ENCODE results near the gene SMIM5.
"Not testable (repeated sequence)": the region's sequence is repeated elsewhere in the genome, so short reads cannot be mapped to it uniquely, and the experiment has no call there.

The SMIM5 gene

GRCh38 chr17:75632863-75633485, at the start of gene SMIM5:
SMIM5 (plus strand) TSS chr17:75633434; CDS start chr17:75640202, 6,768 bp downstream.
- DNase-seq: peak; percentile 33 to 51

GRCh38 chr17:75584849-75585175, 48.4 kb upstream of the SMIM5 start:
- DNase-seq: no peak

DNA sequence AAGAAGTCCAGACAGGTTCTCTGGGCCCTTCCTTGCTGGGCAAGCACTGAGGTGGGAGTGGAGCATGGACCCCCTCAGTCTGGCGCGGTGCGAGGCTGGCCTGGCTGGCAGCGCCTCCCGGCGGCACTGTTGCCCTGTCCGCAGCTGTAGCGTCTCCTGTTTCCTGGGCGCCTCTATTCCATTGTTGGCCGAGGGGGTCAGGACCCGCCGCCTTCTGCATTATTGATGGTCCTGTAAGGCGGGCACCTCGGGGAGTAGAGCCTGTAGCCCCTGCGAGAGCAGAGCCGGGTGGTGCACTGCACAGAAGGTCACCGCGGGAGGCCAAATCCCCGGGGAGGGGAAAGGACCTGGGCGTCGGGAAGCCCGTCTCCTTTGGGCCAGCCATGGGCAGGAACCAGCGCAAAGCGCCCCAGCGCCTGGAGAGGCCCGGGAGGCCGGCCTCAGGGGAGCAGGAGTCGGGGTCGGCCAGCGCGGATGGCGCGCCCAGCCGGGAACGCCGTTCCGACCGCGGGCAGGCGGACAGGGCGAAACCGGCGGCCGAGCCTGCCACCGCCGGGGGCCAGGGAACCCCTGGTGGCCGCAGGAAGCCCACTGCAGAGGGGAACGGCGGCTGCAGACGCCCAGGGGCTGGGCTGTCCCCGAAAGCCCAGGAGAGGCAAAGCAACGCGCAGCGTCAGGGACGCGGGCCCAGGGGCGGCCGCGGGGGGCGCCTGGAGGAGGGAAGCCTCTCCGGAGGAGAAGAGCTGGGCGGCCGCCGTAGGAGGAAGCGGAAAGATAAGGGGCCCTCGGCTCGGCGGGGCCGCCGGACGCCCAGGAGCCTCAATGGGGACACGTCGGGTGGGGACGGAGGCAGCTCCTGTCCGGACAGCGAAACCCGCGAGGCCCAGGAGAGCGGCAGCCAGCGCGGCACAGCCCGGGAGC, 45.3 kb upstream of the SMIM5 start, which contains the start of gene MYO15B:
Gene MYO15B, plus strand, starts transcription at position 126 of the 921 bp plus-strand sequence. Its CDS starts 258 bp downstream, at position 384.
- peak; percentile 50 to 68 for DNase-seq

DNA sequence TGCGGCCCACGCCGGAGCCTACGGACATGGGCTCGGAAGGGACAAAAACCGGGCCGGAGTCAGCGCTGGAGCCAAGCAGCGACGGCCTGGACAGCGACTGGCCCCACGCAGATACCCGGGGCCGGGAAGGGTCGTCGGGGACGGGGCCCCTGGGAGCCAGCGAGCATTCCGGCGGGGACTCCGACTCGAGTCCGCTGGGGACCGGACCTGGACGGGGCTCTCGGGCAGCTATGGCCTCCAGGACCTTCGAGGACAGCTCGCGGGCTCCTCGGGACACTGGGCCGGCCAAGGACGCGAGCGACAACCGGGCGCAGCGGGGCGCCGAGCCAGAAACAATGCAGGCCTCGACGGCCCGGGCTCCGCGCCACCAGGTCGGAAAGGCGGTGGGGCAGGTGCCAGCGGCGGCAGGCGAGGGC, 44.6 kb upstream of the SMIM5 start:
- DNase-seq: no peak

GRCh38 chr17:75589012-75589918, 44.0 kb upstream of the SMIM5 start:
- DNase-seq: peak; percentile 91 to 94

- no peak for DNase-seq
These were observed 43.3 kb upstream of the SMIM5 start for GRCh38 chr17:75589919-75590303.

GRCh38 chr17:75590314-75590761, 42.9 kb upstream of the SMIM5 start:
- no peak for DNase-seq

GRCh38 chr17:75590849-75591721, 42.1 kb upstream of the SMIM5 start:
- DNase-seq: no peak

GRCh38 chr17:75591722-75592302, 41.4 kb upstream of the SMIM5 start:
- no peak for DNase-seq

GRCh38 chr17:75592348-75593020, 40.8 kb upstream of the SMIM5 start:
- no peak for DNase-seq

- DNase-seq: not testable (repeated sequence)
These were observed 39.8 kb upstream of the SMIM5 start for GRCh38 chr17:75593430-75593829.

DNA sequence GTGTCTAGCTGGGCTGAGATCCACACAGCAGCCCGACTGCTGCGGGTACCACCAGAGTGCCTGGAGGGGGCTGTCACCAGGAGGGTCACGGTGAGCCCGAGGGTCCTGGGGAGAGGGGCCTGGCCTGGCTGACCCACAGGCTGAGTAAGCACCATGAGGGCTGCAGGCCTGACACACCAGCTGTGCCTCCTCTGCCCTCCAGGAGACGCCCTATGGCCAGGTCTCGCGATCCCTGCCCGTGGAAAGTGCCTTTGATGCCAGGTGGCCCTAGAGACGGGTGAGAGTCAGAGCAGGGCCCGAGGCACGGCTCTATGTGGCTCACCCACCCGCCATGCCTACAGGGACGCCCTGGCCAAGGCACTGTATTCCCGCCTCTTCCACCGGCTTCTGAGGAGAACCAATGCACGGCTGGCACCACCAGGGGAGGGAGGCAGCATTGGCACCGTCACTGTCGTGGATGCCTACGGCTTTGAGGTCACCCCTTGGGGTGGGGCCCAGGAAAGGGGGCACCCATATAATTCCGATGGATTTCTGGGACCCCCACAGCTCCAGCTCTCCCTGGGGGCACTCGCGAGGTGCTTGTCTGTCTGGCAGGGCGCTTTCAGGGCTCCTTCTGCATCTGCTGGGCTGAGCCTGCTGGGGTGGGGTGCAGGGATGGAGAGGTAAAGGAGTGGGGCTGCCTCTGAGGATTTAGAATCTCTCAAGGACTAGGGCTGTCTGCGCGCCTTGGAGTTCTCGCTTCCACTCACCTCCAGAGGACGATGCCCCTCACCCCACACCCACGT, 38.5 kb upstream of the SMIM5 start:
- DNase-seq: peak; percentile 50 to 58

DNA sequence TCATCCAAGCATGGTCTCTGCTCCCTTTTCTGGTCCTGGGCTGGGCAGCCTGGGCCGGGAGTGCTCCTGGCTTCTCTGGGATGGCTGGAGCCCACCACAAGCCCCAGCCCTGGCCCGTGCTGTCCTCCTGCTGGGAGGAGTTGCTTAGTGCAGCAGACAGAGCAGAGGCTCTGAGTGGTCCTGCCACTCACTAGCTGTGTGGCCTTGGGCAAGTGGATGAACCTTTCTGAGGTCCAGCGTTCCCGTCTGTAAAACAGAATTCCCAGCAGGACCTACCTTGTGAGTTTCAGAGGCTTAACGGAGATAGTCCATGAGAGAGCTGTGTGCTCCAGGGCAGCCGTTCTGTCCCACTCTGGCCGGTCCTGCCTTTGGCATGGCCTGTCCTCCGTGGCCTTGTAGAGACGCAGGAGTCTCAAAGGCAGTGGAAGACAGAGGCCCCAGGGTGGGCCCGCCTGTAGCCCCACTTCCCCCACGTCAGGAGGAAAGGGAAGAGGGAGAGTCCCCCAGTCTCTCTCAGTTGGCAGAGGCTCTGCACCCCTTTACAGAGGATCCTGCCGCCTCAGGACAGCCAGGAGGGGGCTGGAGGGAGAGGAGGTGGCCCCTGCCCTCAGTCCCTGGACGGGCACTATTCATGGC, 37.8 kb upstream of the SMIM5 start:
- DNase-seq: no peak

DNA sequence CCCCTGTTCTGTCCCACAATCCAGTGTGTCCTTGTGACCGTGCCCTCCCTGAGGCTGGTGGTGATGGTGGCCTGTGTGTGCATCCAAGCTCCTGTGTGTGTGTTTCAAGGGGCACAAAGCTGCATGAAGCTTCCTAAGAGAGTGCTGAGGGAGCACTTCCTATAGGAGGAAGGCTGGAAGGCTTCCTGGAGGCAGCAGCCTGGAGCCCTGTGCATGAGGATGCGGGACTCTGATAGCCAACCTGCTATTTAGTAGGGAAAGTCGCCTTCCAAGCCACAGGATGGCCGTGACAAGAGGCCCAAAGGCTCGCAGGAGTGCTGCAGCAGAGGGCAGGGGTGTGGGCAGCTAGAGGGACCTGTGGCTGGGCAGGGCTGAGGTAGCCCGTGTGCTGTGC, 37.3 kb upstream of the SMIM5 start:
- DNase-seq: no peak

DNA sequence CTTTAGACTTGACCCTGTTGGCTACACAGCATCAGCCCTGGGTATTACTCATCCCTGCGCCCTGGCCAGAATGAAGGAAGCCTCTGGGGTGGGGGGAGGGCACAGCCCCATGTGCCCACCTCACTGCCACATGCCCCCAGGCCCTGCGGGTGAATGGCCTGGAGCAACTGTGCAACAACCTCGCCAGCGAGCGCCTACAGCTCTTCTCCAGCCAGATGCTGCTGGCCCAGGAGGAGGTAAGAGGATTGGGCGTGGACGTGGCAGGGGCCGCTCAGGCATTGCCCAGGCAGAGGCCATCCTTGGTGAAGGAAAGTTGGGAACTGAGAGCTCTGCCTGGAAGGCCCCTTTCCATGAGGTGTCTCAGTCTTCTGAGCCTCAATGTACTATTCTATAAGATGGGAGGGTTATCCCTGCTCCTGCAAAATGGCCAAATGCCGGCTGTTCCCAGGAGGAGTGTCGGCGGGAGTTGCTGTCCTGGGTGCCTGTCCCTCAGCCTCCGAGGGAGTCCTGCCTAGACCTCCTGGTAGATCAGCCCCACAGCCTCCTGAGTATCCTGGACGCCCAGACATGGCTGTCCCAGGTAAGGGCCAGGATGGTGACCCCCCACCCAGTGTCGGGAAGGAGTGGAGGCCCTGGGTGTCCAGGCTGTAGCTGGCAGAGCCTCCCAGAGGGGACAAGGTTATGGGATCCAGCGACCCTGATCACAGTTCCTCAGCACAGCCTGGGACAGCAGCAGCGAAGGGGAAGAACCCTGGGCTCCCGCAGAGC, 36.7 kb upstream of the SMIM5 start:
- no peak for DNase-seq

DNA sequence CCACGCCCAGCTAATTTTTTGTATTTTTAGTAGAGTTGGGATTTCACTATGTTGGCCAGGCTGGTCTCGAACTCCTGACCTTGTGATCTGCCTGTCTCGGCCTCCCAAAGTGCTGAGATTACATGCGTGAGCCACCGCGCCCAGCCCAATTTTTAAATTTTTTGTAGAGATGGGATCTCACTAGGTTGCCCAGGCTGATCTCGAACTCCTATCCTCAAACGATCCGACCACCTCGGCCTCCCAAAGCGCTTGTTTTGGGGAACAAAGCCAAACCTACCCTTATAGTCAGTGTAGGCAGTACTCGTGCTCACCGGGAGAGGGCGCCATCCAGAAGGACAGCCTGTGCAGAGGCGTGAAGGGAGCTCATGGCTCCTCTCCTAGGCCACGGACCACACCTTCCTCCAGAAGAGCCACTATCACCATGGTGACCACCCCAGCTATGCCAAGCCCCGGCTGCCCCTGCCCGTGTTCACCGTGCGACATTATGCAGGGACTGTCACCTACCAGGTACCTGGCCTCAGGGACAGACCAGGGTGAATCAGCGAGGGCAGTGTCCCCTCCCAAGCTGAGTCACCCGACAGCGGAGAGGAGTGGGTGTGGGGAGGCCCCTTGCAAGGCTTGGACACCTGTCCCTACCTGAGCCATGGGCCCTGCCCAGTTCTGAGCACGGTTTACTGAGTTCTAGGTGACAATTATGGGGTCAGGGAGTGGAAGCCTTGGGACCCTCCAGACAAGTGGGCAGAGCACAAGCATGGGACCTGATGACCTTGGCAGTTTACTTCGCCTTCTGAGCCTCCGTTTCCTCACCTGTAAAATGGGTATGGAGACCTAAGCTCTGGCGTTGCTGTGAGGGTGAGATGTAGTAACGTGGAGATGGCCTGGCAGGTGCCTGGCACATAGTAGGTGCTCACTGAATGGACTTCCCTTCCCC, 31.9 kb upstream of the SMIM5 start:
- peak; percentile 61 for DNase-seq

DNA sequence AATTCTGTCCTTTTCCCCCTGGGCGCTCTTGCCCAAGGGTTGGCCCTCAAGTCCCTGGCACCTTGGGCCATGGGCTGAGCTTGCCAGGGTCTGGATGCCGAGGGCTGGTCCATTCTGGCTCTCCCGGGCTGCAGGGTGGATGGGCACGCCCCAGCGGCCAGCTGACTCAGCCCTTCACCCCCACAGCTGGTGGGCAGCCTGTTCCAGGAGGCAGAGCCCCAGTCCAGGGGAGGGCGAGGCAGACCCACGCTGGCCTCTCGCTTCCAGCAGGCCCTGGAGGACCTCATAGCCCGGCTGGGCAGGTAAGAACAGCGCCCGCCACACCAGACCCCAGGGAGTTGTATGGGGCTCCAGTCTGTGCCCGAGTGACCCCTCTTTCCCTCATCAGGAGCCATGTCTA, 30.6 kb upstream of the SMIM5 start:
- no peak for DNase-seq

- DNase-seq: no peak
These were observed 30.1 kb upstream of the SMIM5 start for GRCh38 chr17:75603123-75603522.

All from NCI-H1930 (cell line).